Measurements from ENCODE around the gene ENTPD8. TPM values are rescaled to one million over a fixed set of nuclear protein-coding genes. Genes with fewer than 3 reads are reported as not detected.

The ENTPD8 gene
- total RNA-seq, 4 donors from 2014 or later: not detected

- H3K27me3 ChIP-seq: no peaks in the 10 kb centered on the region
- H3K36me3 ChIP-seq: peaks cover 30% of the 10 kb centered on the region
- no peaks in the 10 kb centered on the region for H3K9me3 ChIP-seq
- peak in 1 of 2 donors; percentile 60 for DNase-seq (ENCODE audit: low spot score in 2 of 2)
- H3K27ac ChIP-seq: no peak overlapping the region
- no peak overlapping the region for H3K4me3 ChIP-seq
- TF ChIP-seq POLR2AphosphoS5 (IDR thresholded peaks at IDR 0.05) (no peak), POLR2A (IDR thresholded peaks at IDR 0.05) (no peak), EP300 (IDR thresholded peaks at IDR 0.05) (no peak), CTCF (IDR thresholded peaks at IDR 0.05) (no peak)
- peaks cover 10% of the 10 kb centered on the region for H3K4me1 ChIP-seq
- 93% methylated on average over 8 of the region's 28 CpGs for WGBS
Observed at GRCh38 chr9:137464291-137464999, 23.3 kb upstream of the ENTPD8 start.

- no peak for DNase-seq (ENCODE audit: low spot score in 2 of 2)
- H3K27me3 ChIP-seq: no peaks in the 10 kb centered on the region
- no peak overlapping the region for H3K4me3 ChIP-seq
Observed at GRCh38 chr9:137463931-137464290, 22.8 kb upstream of the ENTPD8 start.

GRCh38 chr9:137462986-137463930 is 22.1 kb upstream of the ENTPD8 start:
- TF ChIP-seq POLR2A (IDR thresholded peaks at IDR 0.05): no peak
- no peak for TF ChIP-seq EP300 (IDR thresholded peaks at IDR 0.05)
- TF ChIP-seq CTCF (IDR thresholded peaks at IDR 0.05): no peak
- no peak for TF ChIP-seq POLR2AphosphoS5 (IDR thresholded peaks at IDR 0.05)
- H3K27ac ChIP-seq: no peak overlapping the region
- WGBS: 86% methylated on average over 10 of the region's 30 CpGs
- DNase-seq (ENCODE audit: low spot score in 2 of 2): peak in 1 of 2 donors; percentile 64
- peaks cover 30% of the 10 kb centered on the region for H3K36me3 ChIP-seq
- peaks cover 19% of the 10 kb centered on the region for H3K4me1 ChIP-seq
- no peak overlapping the region for H3K4me3 ChIP-seq
- H3K27me3 ChIP-seq: no peaks in the 10 kb centered on the region
- no peaks in the 10 kb centered on the region for H3K9me3 ChIP-seq

More at GRCh38 chr9:137463931-137464290, 22.8 kb upstream of the ENTPD8 start:
- TF ChIP-seq EP300 (IDR thresholded peaks at IDR 0.05) (no peak), POLR2A (IDR thresholded peaks at IDR 0.05) (no peak), CTCF (IDR thresholded peaks at IDR 0.05) (no peak), POLR2AphosphoS5 (IDR thresholded peaks at IDR 0.05) (no peak)
- no peaks in the 10 kb centered on the region for H3K9me3 ChIP-seq
- 80% methylated on average over 1 of the region's 18 CpGs for WGBS
- H3K27ac ChIP-seq: no peak overlapping the region
- peaks cover 12% of the 10 kb centered on the region for H3K4me1 ChIP-seq
- peaks cover 30% of the 10 kb centered on the region for H3K36me3 ChIP-seq

GRCh38 chr9:137462396-137462985 is 21.3 kb upstream of the ENTPD8 start:
- Histone ChIP-seq H3K4me3 (no peak overlapping the region), H3K4me1 (peaks cover 25% of the 10 kb centered on the region), H3K9me3 (no peaks in the 10 kb centered on the region), H3K36me3 (peaks cover 24% of the 10 kb centered on the region), H3K27me3 (no peaks in the 10 kb centered on the region), H3K27ac (no peak overlapping the region)
- TF ChIP-seq POLR2AphosphoS5 (IDR thresholded peaks at IDR 0.05) (no peak), EP300 (IDR thresholded peaks at IDR 0.05) (no peak), CTCF (IDR thresholded peaks at IDR 0.05) (no peak), POLR2A (IDR thresholded peaks at IDR 0.05) (no peak)
- WGBS: 98% methylated on average over 8 of the region's 25 CpGs
- DNase-seq (ENCODE audit: low spot score in 2 of 2): peak in 1 of 2 donors; percentile 67
